Endothelial cell of umbilical vein (primary cell): ENCODE data around the gene PDPK1. TPM values are rescaled to one million over a fixed set of nuclear protein-coding genes. Genes with fewer than 3 reads are reported as not detected.
"Not testable (repeated sequence)": the region's sequence is repeated elsewhere in the genome, so short reads cannot be mapped to it uniquely, and the experiment has no call there.

Source experiments
- BruUV-seq: library from RNA; stranded (reverse); fragments of 400-500 nt; replicated peaks from 2 replicates; lab custom pipeline; 2021; lab: Mats Ljungman, UMichigan
- CTCF ChIA-PET: fragments of 300-600, 350-600 bp; sonication (Branson Sonifier 250); formaldehyde crosslinking; loops from one replicate; lab custom pipeline; 2021; ENCODE audit warnings: antibody characterized with exemption, inconsistent platforms; lab: Charles Lee
- POLR2A ChIA-PET: fragments of 300-600, 350-600 bp; sonication (Branson Sonifier 250); formaldehyde crosslinking; loops from one replicate; lab custom pipeline; 2021; ENCODE audit warnings: antibody characterized with exemption, inconsistent platforms; lab: Charles Lee
- DNase-seq: peaks from one replicate; pipeline ENCODE4 v3.0.0-alpha.2; 2011; ENCODE audit warnings: low read depth, low spot score
- FAIRE-seq: peaks from 2 replicates; lab custom pipeline; 2011; peaks lifted over from hg19 to GRCh38; lab: Jason Lieb, UNC
- H2AFZ ChIP-seq: 2 replicates; pipeline ENCODE4 v1.6.0; 2012; ENCODE audit warnings: low read depth, low read length, control low read depth, inconsistent platforms
- H3K27ac ChIP-seq: 2 replicates; pipeline ENCODE4 v1.5.1; 2011; ENCODE audit warnings: low read depth, mild to moderate bottlenecking, control low read depth, low read length, moderate library complexity; ENCODE audit not compliant: insufficient read depth
- H3K27me3 ChIP-seq, 2 experiments: 2 replicates each; pipeline versions ENCODE4 v1.6.0 to v1.6.1; 2011; ENCODE audit warnings: low read length in 2 of 2, mixed read lengths in 1 of 2; ENCODE audit not compliant: control insufficient read depth in 2 of 2, insufficient read depth in 2 of 2
- H3K36me3 ChIP-seq, 2 experiments: 2 replicates in 1 of 2; 3 replicates in 1 of 2; pipeline ENCODE4 v1.5.1; 2011; ENCODE audit warnings: low read length in 2 of 2, mild to moderate bottlenecking in 1 of 2, moderate library complexity in 1 of 2; ENCODE audit not compliant: control insufficient read depth in 2 of 2, insufficient read depth in 2 of 2; ENCODE audit errors: extremely low read depth in 1 of 2
- H3K4me1 ChIP-seq: 3 replicates; pipeline ENCODE4 v1.5.1; 2011; ENCODE audit warnings: mild to moderate bottlenecking, low read length; ENCODE audit not compliant: control insufficient read depth, insufficient read depth; ENCODE audit errors: extremely low read depth
- H3K4me2 ChIP-seq: 2 replicates; pipeline ENCODE4 v1.6.1; 2011; ENCODE audit warnings: low read length, control low read depth, mixed read lengths; ENCODE audit not compliant: insufficient read depth
- H3K4me3 ChIP-seq, 3 experiments: fragments of 200-600 bp in 1 of 3; sonication (generic), shearing (Covaris generic) in 1 of 3; replicated peaks in 1 of 3; 2 replicates each; pipeline ENCODE4 v1.5.1; 2011 to 2016; ENCODE audit warnings: control low read depth in 3 of 3, low read length in 3 of 3, mild to moderate bottlenecking in 2 of 3, inconsistent platforms in 1 of 3, low read depth in 1 of 3, moderate library complexity in 1 of 3; ENCODE audit not compliant: insufficient read depth in 1 of 3
- H3K79me2 ChIP-seq: 2 replicates; pipeline ENCODE4 v1.6.0; 2012; ENCODE audit warnings: low read length, inconsistent platforms; ENCODE audit not compliant: control insufficient read depth, insufficient read depth
- H3K9ac ChIP-seq: replicated peaks from 2 replicates; pipeline ENCODE3; 2011; ENCODE audit warnings: low read length, control low read depth; ENCODE audit not compliant: insufficient read depth; ENCODE audit errors: extremely low read depth
- H3K9me1 ChIP-seq: replicated peaks from 3 replicates; pipeline ENCODE4 v1.6.0; 2011; ENCODE audit warnings: mild to moderate bottlenecking, low read length; ENCODE audit not compliant: control insufficient read depth, insufficient read depth; ENCODE audit errors: extremely low read depth
- H3K9me3 ChIP-seq: replicated peaks from 2 replicates; pipeline ENCODE4 v1.5.1; 2012; ENCODE audit warnings: low read length, inconsistent platforms; ENCODE audit not compliant: control insufficient read depth, insufficient read depth
- H4K20me1 ChIP-seq: replicated peaks from 2 replicates; pipeline ENCODE3; 2011; ENCODE audit warnings: mild to moderate bottlenecking, low read length; ENCODE audit not compliant: control insufficient read depth, insufficient read depth; ENCODE audit errors: extremely low read depth
- EZH2 ChIP-seq: IDR thresholded peaks from 2 replicates; pipeline ENCODE4 v1.6.1; 2012; ENCODE audit warnings: borderline replicate concordance, low read depth, mild to moderate bottlenecking, moderate library complexity, low read length, inconsistent platforms; ENCODE audit not compliant: severe bottlenecking
- JUN ChIP-seq: IDR thresholded peaks from 2 replicates; pipeline ENCODE4 v1.6.1; 2011; ENCODE audit warnings: borderline replicate concordance, low read depth; ENCODE audit not compliant: insufficient read length, insufficient read depth
- MYC ChIP-seq: IDR thresholded peaks from one replicate; pipeline ENCODE4 v1.6.1; 2011; ENCODE audit warnings: mild to moderate bottlenecking, low read depth, low read length
- POLR2A ChIP-seq: IDR thresholded peaks from 2 replicates; pipeline ENCODE4 v1.6.1; 2012; ENCODE audit warnings: low read depth, mild to moderate bottlenecking, control low read depth, low read length
- POLR2AphosphoS5 ChIP-seq: IDR thresholded peaks from 2 replicates; pipeline ENCODE4 v1.6.1; 2012; ENCODE audit warnings: low read depth, mild to moderate bottlenecking, control low read depth, low read length, moderate library complexity; ENCODE audit not compliant: insufficient read depth
- dilution Hi-C: fragments of 300-500 bp; cut with MboI; formaldehyde crosslinking; loops from one replicate; pipeline ENCODE4 v1.15.0; 2019; ENCODE audit warnings: low sequenced_read_pairs; ENCODE audit not compliant: extremely low pct_ligation_motif_present
- intact Hi-C: fragments of 100-400 bp; cut with micrococcal nuclease; formaldehyde crosslinking; loops from one replicate; pipeline ENCODE4 v1.10.0; 2022
- polyA plus RNA-seq, 4 experiments: library from polyadenylated mRNA; depleted of rRNA in 3 of 4; stranded (reverse) in 3 of 4; unstranded in 1 of 4; fragments of >200 nt; gene quantifications; 2 replicates each; pipeline versions ENCODE4 v1.2.1 to v1.2.3, GENCODE V29; 2011 to 2012; ENCODE audit warnings: missing spikeins in 1 of 4
- total RNA-seq: library from RNA; stranded (reverse); gene quantifications from 2 replicates; pipeline ENCODE4 v1.2.3, GENCODE V29; 2021

PDPK1 gene
- total and polyA plus RNA-seq, 2 donors (not counting 3 experiments of a cell fraction or from before 2014, with no cell fraction given): 22.4 to 37.3 TPM

DNA sequence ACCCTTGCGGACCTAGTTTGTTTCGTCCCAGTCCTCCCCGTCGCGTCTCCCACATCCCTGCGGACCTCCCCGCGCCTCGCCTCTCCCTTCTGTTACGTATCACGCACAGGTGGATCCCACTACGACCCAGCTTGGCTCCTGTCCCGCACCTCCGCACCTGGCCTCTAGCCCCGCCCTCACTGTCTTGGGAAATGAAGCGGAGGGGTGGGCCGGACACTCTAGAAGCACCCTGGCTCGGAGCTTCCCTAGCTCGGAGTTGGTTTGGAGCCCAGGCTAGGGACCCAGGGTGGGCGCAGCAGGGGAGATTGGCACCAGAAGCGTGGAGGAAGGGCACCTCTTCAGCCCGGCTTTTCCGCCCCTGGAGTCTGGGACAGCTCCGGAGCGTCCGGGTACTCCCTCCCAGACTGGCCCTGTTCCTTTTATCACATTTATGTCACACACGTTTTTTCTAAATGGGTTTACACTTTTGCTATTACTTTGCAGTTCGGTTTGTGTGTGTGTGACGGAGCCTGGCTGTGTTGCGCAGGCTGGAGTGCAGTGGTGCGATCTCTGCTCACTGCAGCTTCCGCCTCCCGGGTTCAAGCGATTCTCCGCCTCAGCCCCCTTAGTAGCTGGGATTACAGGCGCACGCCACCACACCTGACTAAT lies 5.2 kb upstream of the PDPK1 start:
- Histone ChIP-seq H3K9me3 (no peaks in the 10 kb centered on the region), H2AFZ (peak overlapping the region; percentile 43), H3K9ac (peak overlapping the region; percentile 46), H3K36me3 (peaks cover 2 to 20% of the 10 kb centered on the region in 2 experiments), H3K4me3 (peak overlapping the region; percentile 41 to 62 (median 62)), H3K27me3 (no peaks in the 10 kb centered on the region), H4K20me1 (no peaks in the 10 kb centered on the region), H3K27ac (peak overlapping the region; percentile 16), H3K4me2 (peak overlapping the region; percentile 68), H3K9me1 (no peaks in the 10 kb centered on the region), H3K4me1 (peaks cover 15% of the 10 kb centered on the region), H3K79me2 (no peaks in the 10 kb centered on the region)
- no peak for TF ChIP-seq JUN
- no peak for TF ChIP-seq EZH2
- TF ChIP-seq POLR2A: no peak
- no peak for TF ChIP-seq POLR2AphosphoS5
- TF ChIP-seq MYC: no peak
- ChIA-PET POLR2A (no interaction called here), CTCF (interaction anchor here (0.7 to 0.9 kb wide), 2 partner anchors 12 to 63 kb away, joined by 3 to 4 read pairs; partner anchors contain the start of gene AMDHD2)
- intact Hi-C loops: no loop called here
- FAIRE-seq (peak; percentile 74), DNase-seq (peak; percentile 46)
- dilution Hi-C loops: no loop called here
- no TSS peak for BruUV-seq

DNA sequence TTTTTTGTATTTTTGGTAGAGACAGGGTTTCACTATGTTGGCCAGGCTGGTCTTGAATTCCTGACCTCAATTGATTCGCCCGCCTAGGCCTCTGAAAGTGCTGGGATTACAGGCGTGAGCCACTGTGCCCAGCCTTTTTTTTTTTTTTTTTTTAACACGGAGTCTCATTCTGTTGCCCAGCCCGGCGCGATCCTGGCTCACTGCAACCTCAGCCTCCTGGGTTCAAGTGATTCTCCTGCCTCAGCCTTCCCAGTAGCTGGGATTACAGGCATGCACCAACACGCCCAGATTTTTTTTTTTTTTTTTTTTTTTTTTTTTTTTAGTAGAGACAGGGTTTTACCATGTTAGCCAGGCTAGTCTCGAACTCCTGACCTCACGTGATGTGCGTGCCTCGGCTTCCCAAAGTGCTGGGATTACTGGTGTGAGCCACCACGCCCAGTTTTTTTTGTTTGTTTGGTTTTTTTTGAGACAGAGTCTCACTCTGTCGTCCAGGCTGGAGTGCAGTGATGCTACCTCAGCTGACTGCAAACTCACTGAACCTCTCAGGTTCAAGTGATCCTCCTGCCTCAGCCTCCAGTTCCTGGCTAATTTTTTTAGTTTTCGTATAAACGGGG lies 4.6 kb upstream of the PDPK1 start:
- CTCF ChIA-PET: interaction anchor here (0.9 kb wide), 1 partner anchor 63 kb away, joined by 4 read pairs; no protein-coding TSS in a partner anchor
- Histone ChIP-seq H3K4me1 (peaks cover 15% of the 10 kb centered on the region), H3K9ac (peak overlapping the region; percentile 46), H3K4me2 (peak overlapping the region; percentile 68), H3K36me3 (peaks cover 2 to 16% of the 10 kb centered on the region in 2 experiments)
- H3K9me3 ChIP-seq, H3K9me1 ChIP-seq, H3K27ac ChIP-seq, dilution Hi-C loops, intact Hi-C loops, DNase-seq, H3K79me2 ChIP-seq, BruUV-seq, H3K27me3 ChIP-seq, H4K20me1 ChIP-seq, H3K4me3 ChIP-seq, POLR2A ChIA-PET, FAIRE-seq, H2AFZ ChIP-seq: not testable (repeated sequence)
